Activated CD8-positive, alpha-beta memory T cell treated with anti-CD3 and anti-CD28 coated beads, Interleukin-2, amount 50 U/mL, for 24 hours (primary cell): Measurements from ENCODE around the gene MLYCD.

Source experiments
- DNase-seq: peaks from one replicate; pipeline ENCODE4 v3.0.0-alpha.2; 2020; ENCODE audit errors: extremely low read depth

MLYCD gene

GRCh38 chr16:83968891-83969649 lies 70.2 kb downstream of the MLYCD start:
- no peak for DNase-seq

- no peak for DNase-seq
These were observed 71.0 kb downstream of the MLYCD start for GRCh38 chr16:83969771-83970429.

- no peak for DNase-seq
These were observed 71.5 kb downstream of the MLYCD start for GRCh38 chr16:83970430-83970815.

GRCh38 chr16:83971165-83972130 lies 72.5 kb downstream of the MLYCD start:
- DNase-seq = no peak

GRCh38 chr16:83972256-83973008 lies 73.5 kb downstream of the MLYCD start:
- DNase-seq = no peak

GRCh38 chr16:83973077-83973476 lies 74.2 kb downstream of the MLYCD start:
- DNase-seq = no peak

- no peak for DNase-seq
These were observed 74.9 kb downstream of the MLYCD start for GRCh38 chr16:83973581-83974385.

- DNase-seq = no peak
These were observed 75.6 kb downstream of the MLYCD start for GRCh38 chr16:83974475-83974874.

- DNase-seq = no peak
These were observed 76.8 kb downstream of the MLYCD start for GRCh38 chr16:83975590-83976260.
